ENCODE measurements around the gene SEMA6D. TPM values are rescaled to one million over a fixed set of nuclear protein-coding genes. Genes with fewer than 3 reads are reported as not detected.

SEMA6D gene
- polyA plus RNA-seq, 1 donor from 2014 or later = 108 TPM

- no peak for TF ChIP-seq EZH2 (IDR thresholded peaks at IDR 0.05; ENCODE audit: borderline replicate concordance, insufficient read depth, low read length, poor library complexity, severe bottlenecking)
- no peak for TF ChIP-seq CTCF (IDR thresholded peaks at IDR 0.05; ENCODE audit: poor library complexity, severe bottlenecking)
- no peak for TF ChIP-seq MXI1 (conservative IDR thresholded peaks at IDR 0.05; ENCODE audit: poor library complexity, severe bottlenecking)
- no peak for TF ChIP-seq REST (IDR thresholded peaks at IDR 0.05; ENCODE audit: borderline replicate concordance)
- no peak for TF ChIP-seq SMC3 (conservative IDR thresholded peaks at IDR 0.05; ENCODE audit: poor library complexity)
- no peak for TF ChIP-seq POLR2AphosphoS5 (IDR thresholded peaks at IDR 0.05)
- TF ChIP-seq TAF1 (IDR thresholded peaks at IDR 0.05; ENCODE audit: low read depth) = no peak
- no peaks in the 10 kb centered on the region for H3K9me3 ChIP-seq (ENCODE audit: low read length)
- no peak overlapping the region for H3K4me2 ChIP-seq (ENCODE audit: low read length)
- no peak overlapping the region for H2AFZ ChIP-seq (ENCODE audit: low read depth, low read length)
- H3K79me2 ChIP-seq (replicated peaks; ENCODE audit: insufficient read depth, low read length) = no peaks in the 10 kb centered on the region
- no peaks in the 10 kb centered on the region for H3F3A ChIP-seq (ENCODE audit: insufficient read depth, low read length, poor library complexity, severe bottlenecking)
- H3K27me3 ChIP-seq (ENCODE audit: insufficient read depth, low read depth, low read length) = no peaks in the 10 kb centered on the region
- H4K20me1 ChIP-seq (ENCODE audit: insufficient read depth) = no peaks in the 10 kb centered on the region
- H3K27ac ChIP-seq (ENCODE audit: low read length) = no peak overlapping the region
- H3K9me2 ChIP-seq (ENCODE audit: insufficient read depth, low read length) = no peaks in the 10 kb centered on the region
- no peak overlapping the region for H3K4me3 ChIP-seq (ENCODE audit: low read length)
- no peak overlapping the region for H3K9ac ChIP-seq (ENCODE audit: low read length)
- no peaks in the 10 kb centered on the region for H3K36me3 ChIP-seq (ENCODE audit: insufficient read depth, low read length)
These were observed 70.6 kb downstream of the SEMA6D start for GRCh38 chr15:47787875-47788274.

GRCh38 chr15:47788685-47789084, 71.4 kb downstream of the SEMA6D start:
- Histone ChIP-seq H3K4me3 (ENCODE audit: low read length) (no peak overlapping the region), H3K27me3 (ENCODE audit: insufficient read depth, low read depth, low read length) (no peaks in the 10 kb centered on the region), H3K27ac (ENCODE audit: low read length) (no peak overlapping the region), H3K36me3 (ENCODE audit: insufficient read depth, low read length) (no peaks in the 10 kb centered on the region), H3K9ac (ENCODE audit: low read length) (no peak overlapping the region), H4K20me1 (ENCODE audit: insufficient read depth) (no peaks in the 10 kb centered on the region), H2AFZ (ENCODE audit: low read depth, low read length) (no peak overlapping the region), H3K79me2 (replicated peaks; ENCODE audit: insufficient read depth, low read length) (no peaks in the 10 kb centered on the region), H3K9me2 (ENCODE audit: insufficient read depth, low read length) (no peaks in the 10 kb centered on the region), H3K9me3 (ENCODE audit: low read length) (no peaks in the 10 kb centered on the region), H3K4me2 (ENCODE audit: low read length) (no peak overlapping the region), H3F3A (ENCODE audit: insufficient read depth, low read length, poor library complexity, severe bottlenecking) (no peaks in the 10 kb centered on the region)
- TF ChIP-seq REST (IDR thresholded peaks at IDR 0.05; ENCODE audit: borderline replicate concordance) = no peak
- no peak for TF ChIP-seq MXI1 (conservative IDR thresholded peaks at IDR 0.05; ENCODE audit: poor library complexity, severe bottlenecking)
- TF ChIP-seq POLR2AphosphoS5 (IDR thresholded peaks at IDR 0.05) = no peak
- no peak for TF ChIP-seq TAF1 (IDR thresholded peaks at IDR 0.05; ENCODE audit: low read depth)
- no peak for TF ChIP-seq SMC3 (conservative IDR thresholded peaks at IDR 0.05; ENCODE audit: poor library complexity)
- no peak for TF ChIP-seq EZH2 (IDR thresholded peaks at IDR 0.05; ENCODE audit: borderline replicate concordance, insufficient read depth, low read length, poor library complexity, severe bottlenecking)
- no peak for TF ChIP-seq CTCF (IDR thresholded peaks at IDR 0.05; ENCODE audit: poor library complexity, severe bottlenecking)
- TF ChIP-seq EP300 (conservative IDR thresholded peaks at IDR 0.05; ENCODE audit: poor library complexity, severe bottlenecking) = no peak
- TF ChIP-seq RAD21 (conservative IDR thresholded peaks at IDR 0.05) = no peak
